ENCODE measurements around the gene GLT1D1. TPM values are rescaled to one million over a fixed set of nuclear protein-coding genes. Genes with fewer than 3 reads are reported as not detected.
"Not testable (repeated sequence)": the region's sequence is repeated elsewhere in the genome, so short reads cannot be mapped to it uniquely, and the experiment has no call there.

GLT1D1 gene
- total and polyA plus RNA-seq, 2 donors (not counting 3 experiments of a cell fraction or from before 2014, with no cell fraction given): not detected

GRCh38 chr12:128848371-128848770 is 4.9 kb upstream of the GLT1D1 start:
- no peaks in the 10 kb centered on the region for H3K27me3 ChIP-seq (ENCODE audit: control insufficient read depth in 2 of 2, insufficient read depth in 2 of 2, low read length in 2 of 2)
- no peak for FAIRE-seq
- no peak overlapping the region for H2AFZ ChIP-seq (ENCODE audit: low read depth, low read length)
- H4K20me1 ChIP-seq (replicated peaks; ENCODE audit: control insufficient read depth, extremely low read depth, insufficient read depth, low read length): no peaks in the 10 kb centered on the region
- no peak for TF ChIP-seq POLR2A (IDR thresholded peaks at IDR 0.05; ENCODE audit: low read depth, low read length)
- TF ChIP-seq POLR2AphosphoS5 (IDR thresholded peaks at IDR 0.05; ENCODE audit: insufficient read depth, low read depth, low read length): no peak
- TF ChIP-seq JUN (IDR thresholded peaks at IDR 0.05; ENCODE audit: borderline replicate concordance, insufficient read depth, insufficient read length, low read depth): no peak
- no peak for TF ChIP-seq EZH2 (IDR thresholded peaks at IDR 0.05; ENCODE audit: borderline replicate concordance, low read depth, low read length, severe bottlenecking)
- TF ChIP-seq MYC (IDR thresholded peaks at IDR 0.05; ENCODE audit: low read depth, low read length): no peak
- no peak overlapping the region for H3K9ac ChIP-seq (replicated peaks; ENCODE audit: extremely low read depth, insufficient read depth, low read length)
- CTCF ChIA-PET: no interaction called here
- H3K36me3 ChIP-seq (ENCODE audit: control insufficient read depth in 2 of 2, extremely low read depth in 1 of 2, insufficient read depth in 2 of 2, low read length in 2 of 2): no peaks in the 10 kb centered on the region
- H3K4me2 ChIP-seq (ENCODE audit: insufficient read depth, low read length): no peak overlapping the region
- no peaks in the 10 kb centered on the region for H3K9me3 ChIP-seq (replicated peaks; ENCODE audit: control insufficient read depth, insufficient read depth, low read length)
- no peaks in the 10 kb centered on the region for H3K9me1 ChIP-seq (replicated peaks; ENCODE audit: control insufficient read depth, extremely low read depth, insufficient read depth, low read length)
- H3K79me2 ChIP-seq (ENCODE audit: control insufficient read depth, insufficient read depth, low read length): no peaks in the 10 kb centered on the region
- no peaks in the 10 kb centered on the region for H3K4me1 ChIP-seq (ENCODE audit: control insufficient read depth, extremely low read depth, insufficient read depth, low read length)
- H3K27ac ChIP-seq (ENCODE audit: insufficient read depth, low read depth, low read length): no peak overlapping the region
- DNase-seq (ENCODE audit: low read depth, low spot score): no peak
- POLR2A ChIA-PET: no interaction called here
- intact Hi-C loops (cut with micrococcal nuclease): no loop called here
- H3K4me3 ChIP-seq (replicated peaks in 1 of 3; ENCODE audit: insufficient read depth in 1 of 3, low read depth in 1 of 3, low read length in 3 of 3): no peak overlapping the region
- dilution Hi-C loops (cut with MboI; ENCODE audit: extremely low pct_ligation_motif_present, low sequenced_read_pairs): no loop called here
- BruUV-seq (replicated peaks): no TSS peak

GRCh38 chr12:128849806-128850205 is 3.5 kb upstream of the GLT1D1 start:
- CTCF ChIA-PET; H3K9ac ChIP-seq (replicated peaks; ENCODE audit: extremely low read depth, insufficient read depth, low read length); DNase-seq (ENCODE audit: low read depth, low spot score); H3K9me3 ChIP-seq (replicated peaks; ENCODE audit: control insufficient read depth, insufficient read depth, low read length); H3K27ac ChIP-seq (ENCODE audit: insufficient read depth, low read depth, low read length); intact Hi-C loops (cut with micrococcal nuclease); H3K4me3 ChIP-seq (replicated peaks in 1 of 3; ENCODE audit: insufficient read depth in 1 of 3, low read depth in 1 of 3, low read length in 3 of 3); dilution Hi-C loops (cut with MboI; ENCODE audit: extremely low pct_ligation_motif_present, low sequenced_read_pairs); H4K20me1 ChIP-seq (replicated peaks; ENCODE audit: control insufficient read depth, extremely low read depth, insufficient read depth, low read length); H3K36me3 ChIP-seq (ENCODE audit: control insufficient read depth in 2 of 2, extremely low read depth in 1 of 2, insufficient read depth in 2 of 2, low read length in 2 of 2); POLR2A ChIA-PET; H3K27me3 ChIP-seq (ENCODE audit: control insufficient read depth in 2 of 2, insufficient read depth in 2 of 2, low read length in 2 of 2); H3K9me1 ChIP-seq (replicated peaks; ENCODE audit: control insufficient read depth, extremely low read depth, insufficient read depth, low read length); H2AFZ ChIP-seq (ENCODE audit: low read depth, low read length); BruUV-seq (replicated peaks); H3K4me2 ChIP-seq (ENCODE audit: insufficient read depth, low read length); FAIRE-seq; H3K79me2 ChIP-seq (ENCODE audit: control insufficient read depth, insufficient read depth, low read length); H3K4me1 ChIP-seq (ENCODE audit: control insufficient read depth, extremely low read depth, insufficient read depth, low read length): not testable (repeated sequence)

Data from endothelial cell of umbilical vein (primary cell).